Testis (tissue), 3 donors: ENCODE results near the gene HYDIN. TPM values are rescaled to one million over a fixed set of nuclear protein-coding genes. Genes with fewer than 3 reads are reported as not detected.

Experiments used
- DNase-seq: peaks from one replicate; pipeline ENCODE4 v3.0.0-alpha.2; 2019
- H3K27ac ChIP-seq, 2 donors: fragments of 200-600 bp; sonication (generic); one replicate each; pipeline ENCODE4 v1.5.1; 2019
- H3K27me3 ChIP-seq: fragments of 200-600 bp; sonication (generic); one replicate; pipeline ENCODE4 v1.5.1; 2019
- H3K36me3 ChIP-seq: fragments of 200-600 bp; sonication (generic); one replicate; pipeline ENCODE4 v1.5.1; 2017; ENCODE audit warnings: low read depth; ENCODE audit errors: missing control alignments
- H3K4me1 ChIP-seq: fragments of 200-600 bp; sonication (generic); one replicate; pipeline ENCODE4 v1.5.1; 2019
- H3K4me3 ChIP-seq, 2 donors: fragments of 200-600 bp; sonication (generic); one replicate each; pipeline ENCODE4 v1.5.1; 2017 to 2019
- H3K9me3 ChIP-seq: fragments of 200-600 bp; sonication (generic); one replicate; pipeline ENCODE4 v1.5.1; 2017
- POLR2A ChIP-seq: fragments of 450-650 bp; IDR thresholded peaks from one replicate; pipeline ENCODE4 v1.6.1; 2017; ENCODE audit warnings: antibody characterized with exemption, mild to moderate bottlenecking, moderate library complexity
- WGBS, 2 donors: methylation state at CpG; one replicate each; pipeline ENCODE4 v1.1.5; 2018; 5-methylcytosine and 5-hydroxymethylcytosine counted together
- intact Hi-C: fragments of 100-400 bp; cut with DNase I; formaldehyde crosslinking; loops from one replicate; pipeline ENCODE4 v1.15.1; 2023; ENCODE audit warnings: low total_unique reads
- polyA plus RNA-seq: library from polyadenylated mRNA; stranded (reverse); fragments of 350-450 nt; fragmentation: Illumina TruSeq; extraction: RNeasy Lipid Tissue Mini Kit (QIAGEN cat#74804); gene quantifications from one replicate; pipeline ENCODE4 v1.2.3, GENCODE V29; 2014; ENCODE audit warnings: low read depth, low replicate concordance; ENCODE audit not compliant: insufficient read depth
- total RNA-seq, 2 donors: library from RNA; depleted of rRNA; stranded (reverse); fragments of >200 nt; gene quantifications; one replicate each; pipeline ENCODE4 v1.2.3, GENCODE V29; 2016
- TF ChIP-seq, protein P1 (sequence below), 3 experiments: fragments of 450-650 bp in 2 of 3; fragments of 200-600 bp in 1 of 3; sonication (generic) in 1 of 3; IDR thresholded peaks; one replicate each; pipeline ENCODE4 v1.5.1; 2016 to 2019; ENCODE audit warnings: antibody characterized with exemption in 3 of 3, mild to moderate bottlenecking in 2 of 3, moderate library complexity in 1 of 3

Gene HYDIN
- total and polyA plus RNA-seq, 3 donors from 2014 or later: 29.6 to 54.7 (median 30.3) TPM

DNA sequence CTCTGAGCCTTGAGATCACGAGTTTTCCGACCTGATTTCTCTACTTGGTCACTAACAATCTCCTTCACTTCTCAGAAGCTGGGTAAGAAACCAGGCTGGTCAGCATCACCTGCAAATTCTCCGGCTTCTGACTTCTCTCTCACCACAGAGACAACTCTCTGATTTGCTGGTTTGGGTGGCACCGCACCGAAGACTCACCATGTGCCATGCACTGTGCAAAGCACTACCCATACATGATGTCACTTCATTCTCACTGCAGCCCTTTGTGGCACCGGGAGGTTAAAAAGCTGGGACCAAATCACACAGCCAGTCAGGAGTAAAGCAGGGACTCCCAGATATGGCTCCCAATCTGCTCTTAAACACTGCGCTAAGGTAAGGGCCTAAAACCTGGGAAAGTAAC, 430.2 kb downstream of the HYDIN start:
- H3K9me3 ChIP-seq: no peaks in the 10 kb centered on the region
- intact Hi-C loops: no loop called here
- H3K4me3 ChIP-seq: peak overlapping the region; percentile 84 to 86
- peaks cover 14% of the 10 kb centered on the region for H3K4me1 ChIP-seq
- no peak for TF ChIP-seq POLR2A
- TF ChIP-seq, protein P1, sequence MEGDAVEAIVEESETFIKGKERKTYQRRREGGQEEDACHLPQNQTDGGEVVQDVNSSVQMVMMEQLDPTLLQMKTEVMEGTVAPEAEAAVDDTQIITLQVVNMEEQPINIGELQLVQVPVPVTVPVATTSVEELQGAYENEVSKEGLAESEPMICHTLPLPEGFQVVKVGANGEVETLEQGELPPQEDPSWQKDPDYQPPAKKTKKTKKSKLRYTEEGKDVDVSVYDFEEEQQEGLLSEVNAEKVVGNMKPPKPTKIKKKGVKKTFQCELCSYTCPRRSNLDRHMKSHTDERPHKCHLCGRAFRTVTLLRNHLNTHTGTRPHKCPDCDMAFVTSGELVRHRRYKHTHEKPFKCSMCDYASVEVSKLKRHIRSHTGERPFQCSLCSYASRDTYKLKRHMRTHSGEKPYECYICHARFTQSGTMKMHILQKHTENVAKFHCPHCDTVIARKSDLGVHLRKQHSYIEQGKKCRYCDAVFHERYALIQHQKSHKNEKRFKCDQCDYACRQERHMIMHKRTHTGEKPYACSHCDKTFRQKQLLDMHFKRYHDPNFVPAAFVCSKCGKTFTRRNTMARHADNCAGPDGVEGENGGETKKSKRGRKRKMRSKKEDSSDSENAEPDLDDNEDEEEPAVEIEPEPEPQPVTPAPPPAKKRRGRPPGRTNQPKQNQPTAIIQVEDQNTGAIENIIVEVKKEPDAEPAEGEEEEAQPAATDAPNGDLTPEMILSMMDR (IDR thresholded peaks at IDR 0.05): no peak
- WGBS, 2 donors: 13 to 15% methylated on average over 7 of the region's 7 CpGs
- DNase-seq: no peak
- H3K27me3 ChIP-seq: no peaks in the 10 kb centered on the region
- peak overlapping the region; percentile 10 to 21 for H3K27ac ChIP-seq
- no peaks in the 10 kb centered on the region for H3K36me3 ChIP-seq

DNA sequence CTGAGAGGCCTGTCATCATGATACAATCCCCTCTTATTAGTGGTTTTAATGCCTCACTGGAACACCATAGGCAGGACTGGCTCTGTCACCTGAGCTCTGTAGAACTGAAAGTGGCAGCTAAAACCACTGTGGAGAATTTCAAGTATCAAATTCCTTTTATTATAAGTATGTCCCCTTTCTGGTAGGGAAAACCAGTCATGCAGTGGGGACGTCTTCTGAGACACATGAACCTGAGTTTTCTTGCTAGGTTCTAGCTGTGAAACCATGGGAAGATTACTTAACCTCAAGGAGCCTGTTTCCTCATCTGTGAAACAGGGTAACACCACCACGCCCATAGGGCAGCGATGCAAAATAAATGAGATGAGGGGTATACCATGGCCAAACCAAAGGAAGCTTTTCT, 434.2 kb downstream of the HYDIN start:
- no peak for DNase-seq

DNA sequence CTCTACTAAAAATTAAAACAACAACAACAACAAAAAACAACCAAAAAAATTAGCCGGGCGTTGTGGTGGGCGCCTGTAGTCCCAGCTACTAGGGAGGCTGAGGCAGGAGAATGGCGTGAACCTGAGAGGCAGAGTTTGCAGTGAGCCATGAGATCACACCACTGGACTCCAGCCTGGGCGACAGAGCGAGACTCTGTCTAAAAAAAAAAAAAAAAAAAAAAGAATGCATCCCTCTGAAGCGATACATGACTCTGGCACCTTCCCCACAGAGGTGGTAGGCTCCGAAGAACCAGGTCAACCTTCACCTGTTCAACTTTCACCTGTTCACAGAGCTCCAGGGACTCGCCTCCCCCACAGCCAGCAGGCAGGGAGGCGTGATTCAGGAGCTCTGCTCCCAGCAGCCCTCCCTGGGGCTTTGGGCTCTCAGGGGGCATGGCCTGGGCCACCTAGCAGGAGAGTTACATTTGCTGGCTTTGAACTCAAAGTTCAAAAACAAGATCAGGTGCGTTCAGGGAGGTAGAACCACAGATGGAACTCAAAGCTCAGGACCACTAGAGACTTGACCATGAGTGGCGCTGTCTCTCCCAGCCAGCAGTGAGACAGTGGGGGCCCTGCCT, 435.1 kb downstream of the HYDIN start:
- TF ChIP-seq POLR2A: no peak
- TF ChIP-seq, protein P1 (IDR thresholded peaks at IDR 0.05): no peak
- no peaks in the 10 kb centered on the region for H3K36me3 ChIP-seq
- WGBS, 2 donors: 87 to 95% methylated on average over 10 to 12 of the region's 12 CpGs
- peaks cover 13% of the 10 kb centered on the region for H3K4me1 ChIP-seq
- no peaks in the 10 kb centered on the region for H3K9me3 ChIP-seq
- intact Hi-C loops: no loop called here
- no peak overlapping the region for H3K4me3 ChIP-seq
- no peak overlapping the region for H3K27ac ChIP-seq
- H3K27me3 ChIP-seq: no peaks in the 10 kb centered on the region
- DNase-seq: no peak

More for the DNA sequence above, 434.2 kb downstream of the HYDIN start:
- Histone ChIP-seq H3K4me1 (peaks cover 14% of the 10 kb centered on the region), H3K27me3 (no peaks in the 10 kb centered on the region), H3K4me3 (no peak overlapping the region), H3K27ac (no peak overlapping the region), H3K9me3 (no peaks in the 10 kb centered on the region), H3K36me3 (no peaks in the 10 kb centered on the region)
- intact Hi-C loops: no loop called here
- 90 to 100% methylated on average over 3 of the region's 3 CpGs for WGBS, 2 donors
- TF ChIP-seq, protein P1 (IDR thresholded peaks at IDR 0.05): no peak
- TF ChIP-seq POLR2A: no peak

DNA sequence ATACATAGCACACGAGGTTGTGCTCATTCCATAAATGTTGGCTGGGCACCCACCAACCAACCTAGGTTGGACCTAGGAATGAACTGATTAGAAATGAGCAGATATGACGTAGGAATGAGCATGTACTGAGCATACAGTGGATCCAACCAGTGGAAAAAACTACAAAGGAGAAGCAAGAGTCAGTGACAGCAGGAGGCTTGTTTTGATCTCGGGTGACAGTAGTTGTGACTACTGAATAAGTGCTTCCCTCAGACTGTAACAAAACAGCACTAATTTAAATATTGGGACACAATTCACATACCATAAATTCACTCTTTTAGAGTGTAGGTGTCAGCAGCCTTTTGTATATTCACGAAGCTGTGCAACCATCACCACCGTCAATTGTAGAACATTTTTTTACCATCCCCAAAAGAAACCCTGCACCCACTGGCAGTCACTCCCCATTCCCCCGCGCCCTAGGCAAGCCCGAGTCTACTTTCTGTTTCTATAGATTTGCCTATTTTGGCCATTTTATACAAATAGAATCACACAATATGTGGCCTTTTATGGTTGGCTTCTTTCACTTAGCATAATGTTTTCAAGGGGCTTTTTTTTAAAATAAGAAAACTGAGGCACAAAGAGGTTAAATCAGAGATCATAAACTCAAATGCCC, 436.5 kb downstream of the HYDIN start:
- no peak for DNase-seq
- H3K4me1 ChIP-seq: peaks cover 13% of the 10 kb centered on the region
- WGBS, 2 donors: 89 to 90% methylated on average over 8 of the region's 8 CpGs
- no peaks in the 10 kb centered on the region for H3K36me3 ChIP-seq
- no peak overlapping the region for H3K27ac ChIP-seq
- H3K9me3 ChIP-seq: no peaks in the 10 kb centered on the region
- TF ChIP-seq, protein P1 (IDR thresholded peaks at IDR 0.05): no peak
- no peak for TF ChIP-seq POLR2A
- intact Hi-C loops: no loop called here
- no peak overlapping the region for H3K4me3 ChIP-seq
- H3K27me3 ChIP-seq: no peaks in the 10 kb centered on the region

DNA sequence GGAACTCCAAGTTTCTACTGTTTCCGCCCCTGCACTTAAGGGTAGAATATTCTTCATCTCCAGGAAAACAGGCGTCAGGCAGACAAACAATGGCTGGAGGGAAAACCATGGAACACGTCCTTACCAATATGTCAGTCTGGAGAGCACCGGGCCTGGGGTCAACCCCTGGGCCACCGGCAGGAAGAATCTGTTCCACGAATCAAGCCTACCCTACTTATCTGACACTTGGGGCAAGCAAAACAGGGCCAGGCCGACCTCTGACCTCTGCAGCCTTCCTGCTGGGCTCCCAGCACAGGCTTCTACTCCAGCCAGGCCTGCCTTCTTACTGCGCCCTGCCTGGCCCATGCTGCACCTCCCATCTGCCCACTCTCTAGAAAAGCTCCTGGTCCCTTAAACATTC, 439.7 kb downstream of the HYDIN start:
- 81% methylated on average over 7 to 8 of the region's 8 CpGs for WGBS, 2 donors
- DNase-seq: no peak
- TF ChIP-seq POLR2A: no peak
- TF ChIP-seq, protein P1 (IDR thresholded peaks at IDR 0.05): no peak
- no peaks in the 10 kb centered on the region for H3K36me3 ChIP-seq
- H3K9me3 ChIP-seq: no peaks in the 10 kb centered on the region
- H3K27ac ChIP-seq: no peak overlapping the region
- H3K4me3 ChIP-seq: no peak overlapping the region
- peaks cover 17% of the 10 kb centered on the region for H3K4me1 ChIP-seq
- H3K27me3 ChIP-seq: no peaks in the 10 kb centered on the region
- intact Hi-C loops: no loop called here
